Stomach (tissue), 9 donors: ENCODE results near the gene CARHSP1. TPM values are rescaled to one million over a fixed set of nuclear protein-coding genes. Genes with fewer than 3 reads are reported as not detected.

Source experiments
- DNase-seq, 2 donors: peaks; one replicate each; pipeline versions ENCODE4 v3.0.0 to v3.0.0-alpha.2; 2013 to 2019
- H3K27ac ChIP-seq, 5 donors: fragments of 200-600 bp in 4 of 5; sonication (generic) in 4 of 5; one replicate each; pipeline ENCODE4 v1.5.1; 2013 to 2019; ENCODE audit warnings: mild to moderate bottlenecking in 1 of 5, moderate library complexity in 1 of 5
- H3K27me3 ChIP-seq, 3 donors: fragments of 200-600 bp; sonication (generic); one replicate each; pipeline ENCODE4 v1.5.1; 2017 to 2019; ENCODE audit warnings: mixed run types in 1 of 3
- H3K36me3 ChIP-seq, 4 donors: fragments of 200-600 bp; sonication (generic); 1 replicate in 3 of 4; 2 replicates in 1 of 4; pipeline ENCODE4 v1.5.1; 2016 to 2019
- H3K4me1 ChIP-seq, 4 donors: fragments of 200-600 bp; sonication (generic); one replicate each; pipeline ENCODE4 v1.5.1; 2016 to 2019
- H3K4me3 ChIP-seq, 4 donors: fragments of 200-600 bp; sonication (generic) in 3 of 4; one replicate each; pipeline ENCODE4 v1.5.1; 2016 to 2019; ENCODE audit warnings: mild to moderate bottlenecking in 1 of 4
- H3K9me3 ChIP-seq, 4 donors: fragments of 200-600 bp; sonication (generic); one replicate each; pipeline ENCODE4 v1.5.1; 2016 to 2019
- EP300 ChIP-seq: sonication (generic); formaldehyde crosslinking; IDR thresholded peaks from one replicate; pipeline ENCODE4 v1.6.1; 2017; ENCODE audit warnings: antibody characterized with exemption
- POLR2A ChIP-seq, 4 donors: fragments of 450-650 bp; IDR thresholded peaks; one replicate each; pipeline ENCODE4 v1.6.1; 2016; ENCODE audit warnings: antibody characterized with exemption in 4 of 4, control low read depth in 2 of 4, mild to moderate bottlenecking in 1 of 4, moderate library complexity in 1 of 4
- POLR2AphosphoS5 ChIP-seq, 3 donors: sonication (generic); formaldehyde crosslinking; IDR thresholded peaks; one replicate each; pipeline ENCODE4 v1.6.1; 2016; ENCODE audit warnings: antibody characterized with exemption in 3 of 3
- WGBS, 5 donors: extraction: QIAGEN DNeasy Blood & Tissue Kit in 3 of 5; methylation state at CpG; one replicate each; pipeline versions ENCODE4 v1.1.5 to v1.1.7; 2013 to 2018; 5-methylcytosine and 5-hydroxymethylcytosine counted together
- intact Hi-C: fragments of 100-400 bp; cut with DNase I; formaldehyde crosslinking; loops from one replicate; pipeline ENCODE4 v1.15.1; 2023; ENCODE audit warnings: low total_unique reads
- polyA plus RNA-seq, 3 donors: library from polyadenylated mRNA; stranded (reverse); fragments of 200-250 nt; gene quantifications; one replicate each; pipeline ENCODE4 v1.2.3, GENCODE V29; 2013
- total RNA-seq, 5 donors: library from RNA; depleted of rRNA; stranded (reverse); fragments of >200 nt; gene quantifications; one replicate each; pipeline versions ENCODE4 v1.1.0 to v1.2.3, GENCODE V29; 2014 to 2016
- TF ChIP-seq, protein P1 (sequence below), 7 experiments: fragments of 450-650 bp in 4 of 7; fragments of 200-600 bp in 3 of 7; sonication (generic) in 3 of 7; IDR thresholded peaks; one replicate each; pipeline ENCODE4 v1.5.1; 2016 to 2019; ENCODE audit warnings: antibody characterized with exemption in 7 of 7, control low read depth in 2 of 7, mild to moderate bottlenecking in 1 of 7
- donor health status: healthy with polysubstance abuse.
- donor health status: Bipolar disorder and iron deficiency.
- donor health status: healthy.

CARHSP1 gene
- total and polyA plus RNA-seq, 8 donors, result 2.0 to 190 (median 58.5) TPM

DNA sequence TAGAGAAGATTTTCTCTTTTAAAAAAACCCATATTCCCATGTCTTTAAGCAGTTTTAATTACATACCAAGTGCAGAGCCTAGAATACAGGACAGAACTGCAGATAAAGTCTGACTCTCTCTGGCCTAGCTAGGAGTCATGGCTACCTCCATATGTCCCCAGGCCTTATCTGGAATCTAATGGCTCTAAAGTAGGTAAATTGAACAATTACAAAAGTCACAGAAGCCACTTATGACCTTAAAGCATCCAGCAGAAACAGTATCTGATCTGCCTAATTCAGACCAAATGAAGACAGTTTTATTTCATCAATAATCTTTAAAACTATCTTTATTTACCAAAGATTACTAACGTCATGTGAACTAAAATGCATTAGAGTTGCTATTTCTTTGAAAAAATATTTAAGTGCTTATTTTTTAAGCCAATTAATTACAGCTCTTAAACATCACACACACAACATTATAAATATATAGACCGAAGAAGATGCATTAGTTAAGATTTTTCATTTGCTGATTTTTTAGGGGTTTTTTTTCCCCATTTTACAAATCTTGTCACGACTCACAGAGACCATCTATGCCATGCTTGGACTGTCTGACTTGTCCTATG, 42.4 kb downstream of the CARHSP1 start:
- H3K9me3 ChIP-seq, result no peaks in the 10 kb centered on the region
- TF ChIP-seq POLR2AphosphoS5 (IDR thresholded peaks at IDR 0.05) (no peak), POLR2A (IDR thresholded peaks at IDR 0.05) (no peak), EP300 (no peak)
- TF ChIP-seq, protein P1, sequence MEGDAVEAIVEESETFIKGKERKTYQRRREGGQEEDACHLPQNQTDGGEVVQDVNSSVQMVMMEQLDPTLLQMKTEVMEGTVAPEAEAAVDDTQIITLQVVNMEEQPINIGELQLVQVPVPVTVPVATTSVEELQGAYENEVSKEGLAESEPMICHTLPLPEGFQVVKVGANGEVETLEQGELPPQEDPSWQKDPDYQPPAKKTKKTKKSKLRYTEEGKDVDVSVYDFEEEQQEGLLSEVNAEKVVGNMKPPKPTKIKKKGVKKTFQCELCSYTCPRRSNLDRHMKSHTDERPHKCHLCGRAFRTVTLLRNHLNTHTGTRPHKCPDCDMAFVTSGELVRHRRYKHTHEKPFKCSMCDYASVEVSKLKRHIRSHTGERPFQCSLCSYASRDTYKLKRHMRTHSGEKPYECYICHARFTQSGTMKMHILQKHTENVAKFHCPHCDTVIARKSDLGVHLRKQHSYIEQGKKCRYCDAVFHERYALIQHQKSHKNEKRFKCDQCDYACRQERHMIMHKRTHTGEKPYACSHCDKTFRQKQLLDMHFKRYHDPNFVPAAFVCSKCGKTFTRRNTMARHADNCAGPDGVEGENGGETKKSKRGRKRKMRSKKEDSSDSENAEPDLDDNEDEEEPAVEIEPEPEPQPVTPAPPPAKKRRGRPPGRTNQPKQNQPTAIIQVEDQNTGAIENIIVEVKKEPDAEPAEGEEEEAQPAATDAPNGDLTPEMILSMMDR (IDR thresholded peaks at IDR 0.05), result no peak
- intact Hi-C loops, result no loop called here
- 60 to 85% (median 71%) methylated on average over 3 of the region's 3 CpGs for WGBS, 5 donors
- H3K4me1 ChIP-seq, result no peaks in the 10 kb centered on the region
- H3K27ac ChIP-seq, result peak overlapping the region in 1 of 5 donors; percentile 2
- peaks cover 20 to 57% (median 38%) of the 10 kb centered on the region in 4 donors for H3K36me3 ChIP-seq
- no peak overlapping the region for H3K4me3 ChIP-seq
- DNase-seq, result no peak
- no peaks in the 10 kb centered on the region for H3K27me3 ChIP-seq

DNA sequence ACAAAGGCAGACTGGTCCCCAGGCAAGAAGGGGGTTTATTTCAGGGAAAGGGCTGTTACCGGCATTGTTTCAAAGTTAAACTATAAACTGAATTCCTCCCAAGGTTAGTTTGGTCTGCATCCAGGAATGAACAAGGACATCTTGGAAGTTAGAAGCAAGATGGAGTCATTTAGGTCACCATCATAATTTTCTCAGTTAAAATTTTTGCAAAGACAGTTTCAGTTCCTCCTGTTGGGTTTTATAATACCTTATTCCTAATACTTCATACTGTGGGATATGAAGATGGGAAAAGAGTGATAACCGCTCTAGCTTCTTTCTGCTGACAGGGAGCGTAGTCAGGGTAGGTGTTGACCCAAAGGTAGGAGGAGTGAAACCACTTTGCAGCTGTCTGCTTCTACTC, 46.4 kb downstream of the CARHSP1 start:
- TF ChIP-seq, protein P1 (IDR thresholded peaks at IDR 0.05), result no peak
- TF ChIP-seq POLR2AphosphoS5 (IDR thresholded peaks at IDR 0.05) (no peak), EP300 (no peak), POLR2A (IDR thresholded peaks at IDR 0.05) (no peak)
- WGBS, 5 donors, result 88 to 91% (median 89%) methylated on average over 3 of the region's 3 CpGs
- intact Hi-C loops, result no loop called here

DNA sequence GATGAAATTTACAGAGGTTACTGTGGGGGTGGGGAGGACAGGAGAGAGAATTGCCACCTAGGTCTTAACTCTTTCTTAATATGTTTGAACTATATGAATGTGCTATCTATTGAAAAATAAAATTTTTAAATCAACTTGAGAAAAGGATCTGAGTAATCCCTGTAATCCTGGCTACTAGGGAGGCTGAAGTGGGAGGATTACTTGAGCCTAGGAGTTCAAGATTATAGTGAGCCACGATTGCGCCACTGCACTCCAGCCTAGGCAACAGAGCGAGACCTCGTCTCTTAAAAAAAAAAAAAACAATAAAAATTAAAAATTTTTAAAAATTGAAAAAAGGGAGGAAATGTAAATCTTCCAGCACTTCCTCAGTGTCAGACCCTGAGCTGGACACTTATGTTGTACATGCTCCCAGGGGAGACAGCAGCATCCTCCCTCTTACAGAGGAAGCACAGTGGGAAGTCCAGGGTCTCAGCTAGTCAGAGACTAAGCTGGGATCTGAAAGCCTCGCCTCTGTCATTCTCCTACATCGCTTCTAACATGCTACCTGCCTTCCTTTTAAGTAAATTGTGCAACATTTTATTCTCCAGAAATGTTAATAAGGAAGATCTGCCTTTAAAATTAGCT, 49.3 kb downstream of the CARHSP1 start:
- H3K9me3 ChIP-seq, result no peaks in the 10 kb centered on the region
- no peaks in the 10 kb centered on the region for H3K4me1 ChIP-seq
- H3K27ac ChIP-seq, result no peak overlapping the region
- no peak overlapping the region for H3K4me3 ChIP-seq
- H3K36me3 ChIP-seq, result peaks cover 24 to 84% (median 75%) of the 10 kb centered on the region in 4 donors
- intact Hi-C loops, result no loop called here
- 86 to 93% (median 90%) methylated on average over 6 of the region's 6 CpGs for WGBS, 5 donors
- no peak for TF ChIP-seq POLR2AphosphoS5 (IDR thresholded peaks at IDR 0.05)
- TF ChIP-seq EP300, result no peak
- TF ChIP-seq POLR2A (IDR thresholded peaks at IDR 0.05), result no peak
- TF ChIP-seq, protein P1 (IDR thresholded peaks at IDR 0.05), result no peak
- H3K27me3 ChIP-seq, result no peaks in the 10 kb centered on the region
- DNase-seq, result no peak

More for the DNA sequence above, 46.4 kb downstream of the CARHSP1 start:
- Histone ChIP-seq H3K4me1 (no peaks in the 10 kb centered on the region), H3K36me3 (peaks cover 5 to 69% (median 50%) of the 10 kb centered on the region in 4 donors), H3K27me3 (no peaks in the 10 kb centered on the region), H3K9me3 (no peaks in the 10 kb centered on the region), H3K4me3 (no peak overlapping the region), H3K27ac (no peak overlapping the region)
- no peak for DNase-seq

DNA sequence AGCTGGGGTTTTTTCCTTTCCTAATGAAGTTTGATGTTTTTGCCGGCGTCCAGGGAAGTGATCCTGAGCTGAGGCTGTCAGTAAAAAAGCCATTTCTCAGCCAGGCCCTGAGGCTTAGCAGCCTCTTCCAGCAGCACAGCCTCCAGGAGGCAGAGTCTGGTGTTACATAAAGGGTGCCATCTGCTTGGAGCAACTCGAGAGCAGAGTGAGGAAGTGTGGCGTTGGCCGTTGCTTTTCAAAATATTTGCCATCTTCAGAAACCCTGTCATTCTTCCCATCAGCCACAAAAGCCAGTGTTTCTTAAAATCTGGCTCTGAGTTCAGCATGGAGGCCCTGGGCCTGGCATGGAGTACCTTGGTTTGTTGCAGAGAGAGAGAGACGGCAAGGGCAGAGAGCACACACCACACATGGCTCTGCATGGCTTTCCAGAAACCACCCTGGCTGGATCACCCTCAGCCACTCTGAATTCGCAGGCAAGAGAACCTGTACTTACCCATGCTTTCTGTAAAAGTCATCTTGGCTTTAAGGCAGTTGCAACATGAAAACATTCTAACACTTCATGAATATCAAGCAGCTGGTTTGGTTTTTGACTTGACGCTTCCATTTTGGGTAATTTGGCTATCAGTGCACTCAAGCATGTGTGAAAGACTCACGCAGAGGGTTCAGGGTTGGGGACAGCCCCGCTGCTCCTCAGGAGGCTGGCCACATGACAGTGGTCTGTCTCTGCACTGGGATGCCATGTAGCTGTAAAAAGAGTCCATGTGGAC, 50.1 kb downstream of the CARHSP1 start:
- no peak for DNase-seq
- H3K4me1 ChIP-seq, result no peaks in the 10 kb centered on the region
- no peak overlapping the region for H3K4me3 ChIP-seq
- TF ChIP-seq POLR2AphosphoS5 (IDR thresholded peaks at IDR 0.05) (no peak), EP300 (no peak), POLR2A (IDR thresholded peaks at IDR 0.05) (no peak)
- TF ChIP-seq, protein P1 (IDR thresholded peaks at IDR 0.05), result no peak
- intact Hi-C loops, result no loop called here
- H3K9me3 ChIP-seq, result no peaks in the 10 kb centered on the region
- no peaks in the 10 kb centered on the region for H3K27me3 ChIP-seq
- H3K27ac ChIP-seq, result no peak overlapping the region
- 84 to 91% (median 87%) methylated on average over 10 of the region's 10 CpGs for WGBS, 5 donors
- peaks cover 31 to 86% (median 83%) of the 10 kb centered on the region in 4 donors for H3K36me3 ChIP-seq
